Spleen (tissue), 7 donors: ENCODE results near the gene TM4SF18.

ENCODE experiments used
- CTCF ChIP-seq, 11 experiments: fragments of 200-600 bp in 7 of 11; fragments of 450-650 bp in 4 of 11; sonication (generic) in 4 of 11; IDR thresholded peaks in 8 of 11; conservative IDR thresholded peaks in 3 of 11; 1 replicate in 7 of 11; 2 replicates in 4 of 11; pipeline versions ENCODE4 v1.4.0 to v1.8.0; 2016 to 2021; ENCODE audit warnings: antibody characterized with exemption in 11 of 11, inconsistent platforms in 4 of 11, mild to moderate bottlenecking in 1 of 11
- POLR2A ChIP-seq, 3 donors: fragments of 450-650 bp; IDR thresholded peaks; one replicate each; pipeline ENCODE4 v1.5.1; 2017; ENCODE audit warnings: antibody characterized with exemption in 3 of 3, mild to moderate bottlenecking in 1 of 3
- donor health status: DM: no; HTN: no; CAD: no; lungs with moderate emphysema.
- donor health status: DM: no; HTN: no; CAD: no.
- donor health status: DM: no; HTN: no; CAD: no.

- no peak for TF ChIP-seq CTCF (IDR thresholded peaks at IDR 0.05 in 8 of 11, conservative IDR thresholded peaks at IDR 0.05 in 3 of 11)
- no peak for TF ChIP-seq POLR2A (IDR thresholded peaks at IDR 0.05)
Observed at GRCh38 chr3:149282322-149282721, 51.1 kb downstream of the TM4SF18 start.
